Neural cell (in vitro differentiated cells): ENCODE results near the gene DEK. TPM values are rescaled to one million over a fixed set of nuclear protein-coding genes. Genes with fewer than 3 reads are reported as not detected.

ENCODE experiments used
- H2AFZ ChIP-seq: fragments of 200-600, 300-800 bp; sonication (generic), shearing (Covaris generic); 2 replicates; pipeline ENCODE4 v1.6.0; 2014; ENCODE audit warnings: low read depth, mild to moderate bottlenecking, antibody characterized with exemption, low read length, moderate library complexity
- H3F3A ChIP-seq: fragments of 200-600 bp; shearing (Covaris generic); 2 replicates; pipeline ENCODE4 v1.6.1; 2016; ENCODE audit warnings: mild to moderate bottlenecking, moderate library complexity, mixed read lengths, antibody characterized with exemption, low read length; ENCODE audit not compliant: insufficient read depth, poor library complexity, severe bottlenecking
- H3K27ac ChIP-seq: fragments of 200-600, 300-800 bp; sonication (generic), shearing (Covaris generic); 2 replicates; pipeline ENCODE4 v1.5.1; 2014; ENCODE audit warnings: mild to moderate bottlenecking, low read length, moderate library complexity
- H3K27me3 ChIP-seq: fragments of 300-800, 200-600 bp; sonication (generic), shearing (Covaris generic); 2 replicates; pipeline ENCODE4 v1.6.0; 2014; ENCODE audit warnings: mild to moderate bottlenecking, low read depth, low read length, moderate library complexity; ENCODE audit not compliant: insufficient read depth
- H3K36me3 ChIP-seq: fragments of 300-800, 200-600 bp; sonication (generic), shearing (Covaris generic); 2 replicates; pipeline ENCODE4 v1.5.1; 2014; ENCODE audit warnings: mild to moderate bottlenecking, antibody characterized with exemption, low read length, moderate library complexity; ENCODE audit not compliant: insufficient read depth
- H3K4me2 ChIP-seq: fragments of 300-800, 200-600 bp; sonication (generic), shearing (Covaris generic); 2 replicates; pipeline ENCODE4 v1.6.0; 2014; ENCODE audit warnings: mild to moderate bottlenecking, low read length
- H3K4me3 ChIP-seq: fragments of 300-800, 200-600 bp; sonication (generic), shearing (Covaris generic); 2 replicates; pipeline ENCODE4 v1.5.1; 2014; ENCODE audit warnings: mild to moderate bottlenecking, low read length, moderate library complexity
- H3K79me2 ChIP-seq: fragments of 200-600 bp; shearing (Covaris generic); replicated peaks from 2 replicates; pipeline ENCODE4 v1.6.0; 2014; ENCODE audit warnings: mild to moderate bottlenecking, low read length, moderate library complexity; ENCODE audit not compliant: insufficient read depth
- H3K9ac ChIP-seq: fragments of 300-800, 200-600 bp; sonication (generic), shearing (Covaris generic); 2 replicates; pipeline ENCODE4 v1.6.1; 2016; ENCODE audit warnings: mild to moderate bottlenecking, low read length, mixed read lengths
- H3K9me2 ChIP-seq: fragments of 200-600 bp; shearing (Covaris generic); 2 replicates; pipeline ENCODE4 v1.6.1; 2016; ENCODE audit warnings: mild to moderate bottlenecking, low read length, mixed read lengths; ENCODE audit not compliant: insufficient read depth
- H3K9me3 ChIP-seq: fragments of 200-600, 300-800 bp; sonication (generic), shearing (Covaris generic); 2 replicates; pipeline ENCODE4 v1.6.1; 2016; ENCODE audit warnings: mild to moderate bottlenecking, mixed run types, low read length, moderate library complexity, mixed read lengths
- H4K20me1 ChIP-seq: fragments of 200-600 bp; shearing (Covaris generic); 2 replicates; pipeline ENCODE4 v1.6.1; 2016; ENCODE audit warnings: mild to moderate bottlenecking, mixed run types; ENCODE audit not compliant: insufficient read depth
- CTCF ChIP-seq: fragments of 450-650 bp; IDR thresholded peaks from 2 replicates; pipeline ENCODE4 v1.5.1; 2014; ENCODE audit warnings: antibody characterized with exemption, mild to moderate bottlenecking, moderate library complexity; ENCODE audit not compliant: poor library complexity, severe bottlenecking
- EP300 ChIP-seq: fragments of 450-650 bp; conservative IDR thresholded peaks from 2 replicates; pipeline ENCODE4 v1.6.1; 2014; ENCODE audit warnings: antibody characterized with exemption, mild to moderate bottlenecking, moderate library complexity; ENCODE audit not compliant: poor library complexity, severe bottlenecking
- EZH2 ChIP-seq: fragments of 200-600, 300-800 bp; shearing (Covaris generic), sonication (generic); IDR thresholded peaks from 2 replicates; pipeline ENCODE4 v1.6.1; 2014; ENCODE audit warnings: antibody characterized with exemption, low read length, borderline replicate concordance, mild to moderate bottlenecking; ENCODE audit not compliant: insufficient read depth, poor library complexity, severe bottlenecking
- MXI1 ChIP-seq: fragments of 450-650 bp; conservative IDR thresholded peaks from 2 replicates; pipeline ENCODE4 v1.6.1; 2014; ENCODE audit warnings: antibody characterized with exemption, mild to moderate bottlenecking; ENCODE audit not compliant: poor library complexity, severe bottlenecking
- POLR2AphosphoS5 ChIP-seq: IDR thresholded peaks from 2 replicates; pipeline ENCODE4 v1.6.1; 2012
- RAD21 ChIP-seq: fragments of 450-650 bp; conservative IDR thresholded peaks from 2 replicates; pipeline ENCODE4 v1.6.1; 2014; ENCODE audit warnings: antibody characterized with exemption, mild to moderate bottlenecking, moderate library complexity
- SMC3 ChIP-seq: fragments of 450-650 bp; conservative IDR thresholded peaks from 2 replicates; pipeline ENCODE4 v1.6.1; 2014; ENCODE audit warnings: antibody characterized with exemption, mild to moderate bottlenecking, moderate library complexity; ENCODE audit not compliant: poor library complexity
- TAF1 ChIP-seq: IDR thresholded peaks from 2 replicates; pipeline ENCODE4 v1.6.1; 2012; ENCODE audit warnings: low read depth
- polyA plus RNA-seq: library from polyadenylated mRNA; depleted of rRNA; stranded (reverse); fragments of >200 nt; gene quantifications from 2 replicates; pipeline ENCODE4 v1.2.3, GENCODE V29; 2014
- TF ChIP-seq, protein P1 (sequence below): IDR thresholded peaks from 2 replicates; pipeline ENCODE4 v1.6.1; 2012; ENCODE audit warnings: borderline replicate concordance

DEK gene
- polyA plus RNA-seq, 1 donor from 2014 or later, result 94.3 TPM

DNA sequence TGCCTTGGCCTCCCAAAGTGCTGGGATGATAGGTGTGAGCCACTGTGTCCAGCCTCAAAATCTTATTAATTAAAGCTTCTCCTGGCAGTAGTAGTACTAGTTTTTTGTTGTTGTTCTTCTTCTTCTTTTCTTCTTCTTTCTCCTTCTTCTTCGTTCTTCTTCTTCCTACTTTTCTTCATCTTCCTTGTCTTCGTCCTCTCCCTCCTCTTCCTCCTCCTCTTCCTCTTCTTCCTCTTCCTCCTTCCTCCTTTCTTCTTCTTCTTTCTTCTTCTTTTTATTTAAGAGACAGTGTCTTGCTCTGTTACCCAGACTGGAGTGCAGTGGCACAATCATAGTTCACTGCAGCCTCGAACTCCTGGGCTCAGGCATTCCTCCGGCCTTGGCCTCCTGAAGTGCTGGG, 17.2 kb upstream of the DEK start:
- H3K79me2 ChIP-seq, result no peaks in the 10 kb centered on the region
- no peaks in the 10 kb centered on the region for H4K20me1 ChIP-seq
- H3K4me2 ChIP-seq, result no peak overlapping the region
- H3F3A ChIP-seq, result no peaks in the 10 kb centered on the region
- no peak overlapping the region for H3K4me3 ChIP-seq
- TF ChIP-seq EZH2 (no peak), SMC3 (no peak), CTCF (no peak), MXI1 (no peak), POLR2AphosphoS5 (no peak), RAD21 (no peak), TAF1 (no peak), EP300 (no peak)
- TF ChIP-seq, protein P1, sequence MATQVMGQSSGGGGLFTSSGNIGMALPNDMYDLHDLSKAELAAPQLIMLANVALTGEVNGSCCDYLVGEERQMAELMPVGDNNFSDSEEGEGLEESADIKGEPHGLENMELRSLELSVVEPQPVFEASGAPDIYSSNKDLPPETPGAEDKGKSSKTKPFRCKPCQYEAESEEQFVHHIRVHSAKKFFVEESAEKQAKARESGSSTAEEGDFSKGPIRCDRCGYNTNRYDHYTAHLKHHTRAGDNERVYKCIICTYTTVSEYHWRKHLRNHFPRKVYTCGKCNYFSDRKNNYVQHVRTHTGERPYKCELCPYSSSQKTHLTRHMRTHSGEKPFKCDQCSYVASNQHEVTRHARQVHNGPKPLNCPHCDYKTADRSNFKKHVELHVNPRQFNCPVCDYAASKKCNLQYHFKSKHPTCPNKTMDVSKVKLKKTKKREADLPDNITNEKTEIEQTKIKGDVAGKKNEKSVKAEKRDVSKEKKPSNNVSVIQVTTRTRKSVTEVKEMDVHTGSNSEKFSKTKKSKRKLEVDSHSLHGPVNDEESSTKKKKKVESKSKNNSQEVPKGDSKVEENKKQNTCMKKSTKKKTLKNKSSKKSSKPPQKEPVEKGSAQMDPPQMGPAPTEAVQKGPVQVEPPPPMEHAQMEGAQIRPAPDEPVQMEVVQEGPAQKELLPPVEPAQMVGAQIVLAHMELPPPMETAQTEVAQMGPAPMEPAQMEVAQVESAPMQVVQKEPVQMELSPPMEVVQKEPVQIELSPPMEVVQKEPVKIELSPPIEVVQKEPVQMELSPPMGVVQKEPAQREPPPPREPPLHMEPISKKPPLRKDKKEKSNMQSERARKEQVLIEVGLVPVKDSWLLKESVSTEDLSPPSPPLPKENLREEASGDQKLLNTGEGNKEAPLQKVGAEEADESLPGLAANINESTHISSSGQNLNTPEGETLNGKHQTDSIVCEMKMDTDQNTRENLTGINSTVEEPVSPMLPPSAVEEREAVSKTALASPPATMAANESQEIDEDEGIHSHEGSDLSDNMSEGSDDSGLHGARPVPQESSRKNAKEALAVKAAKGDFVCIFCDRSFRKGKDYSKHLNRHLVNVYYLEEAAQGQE, result no peak
- H3K27ac ChIP-seq, result no peak overlapping the region
- no peaks in the 10 kb centered on the region for H3K9me3 ChIP-seq
- H2AFZ ChIP-seq, result no peak overlapping the region
- no peak overlapping the region for H3K9ac ChIP-seq
- H3K36me3 ChIP-seq, result no peaks in the 10 kb centered on the region
- peaks cover 27% of the 10 kb centered on the region for H3K27me3 ChIP-seq
- no peaks in the 10 kb centered on the region for H3K9me2 ChIP-seq

GRCh38 chr6:18280084-18280483, 15.8 kb upstream of the DEK start:
- no peaks in the 10 kb centered on the region for H3F3A ChIP-seq
- peaks cover 42% of the 10 kb centered on the region for H3K27me3 ChIP-seq
- H3K9me2 ChIP-seq, result no peaks in the 10 kb centered on the region
- no peak for TF ChIP-seq SMC3
- TF ChIP-seq POLR2AphosphoS5, result no peak
- no peak for TF ChIP-seq MXI1
- no peak for TF ChIP-seq CTCF
- no peak for TF ChIP-seq RAD21
- TF ChIP-seq TAF1, result no peak
- no peak for TF ChIP-seq EP300
- H3K4me3 ChIP-seq, result no peak overlapping the region
- H3K9me3 ChIP-seq, result no peaks in the 10 kb centered on the region
- no peaks in the 10 kb centered on the region for H4K20me1 ChIP-seq
- no peak overlapping the region for H3K4me2 ChIP-seq
- no peaks in the 10 kb centered on the region for H3K36me3 ChIP-seq
- no peaks in the 10 kb centered on the region for H3K79me2 ChIP-seq
- H2AFZ ChIP-seq, result no peak overlapping the region
- H3K9ac ChIP-seq, result no peak overlapping the region
- no peak overlapping the region for H3K27ac ChIP-seq
